Measurements from ENCODE around the gene FAM118A. TPM values are rescaled to one million over a fixed set of nuclear protein-coding genes. Genes with fewer than 3 reads are reported as not detected.

The FAM118A gene
- total and polyA plus RNA-seq, 8 donors: 7.1 to 127 (median 10.2) TPM

GRCh38 chr22:45376009-45376408 is 66.3 kb downstream of the FAM118A start:
- Histone ChIP-seq H3K27ac (no peak overlapping the region), H3K36me3 (no peaks in the 10 kb centered on the region), H3K9me3 (no peaks in the 10 kb centered on the region), H3K27me3 (no peaks in the 10 kb centered on the region), H3K4me3 (no peak overlapping the region), H3K4me1 (no peaks in the 10 kb centered on the region)
- 76 to 85% methylated on average over 3 of the region's 3 CpGs for WGBS, 2 donors
- no peak for DNase-seq
- FAIRE-seq: no peak
- intact Hi-C loops (cut with DNase I): no loop called here
- TF ChIP-seq, protein P1, sequence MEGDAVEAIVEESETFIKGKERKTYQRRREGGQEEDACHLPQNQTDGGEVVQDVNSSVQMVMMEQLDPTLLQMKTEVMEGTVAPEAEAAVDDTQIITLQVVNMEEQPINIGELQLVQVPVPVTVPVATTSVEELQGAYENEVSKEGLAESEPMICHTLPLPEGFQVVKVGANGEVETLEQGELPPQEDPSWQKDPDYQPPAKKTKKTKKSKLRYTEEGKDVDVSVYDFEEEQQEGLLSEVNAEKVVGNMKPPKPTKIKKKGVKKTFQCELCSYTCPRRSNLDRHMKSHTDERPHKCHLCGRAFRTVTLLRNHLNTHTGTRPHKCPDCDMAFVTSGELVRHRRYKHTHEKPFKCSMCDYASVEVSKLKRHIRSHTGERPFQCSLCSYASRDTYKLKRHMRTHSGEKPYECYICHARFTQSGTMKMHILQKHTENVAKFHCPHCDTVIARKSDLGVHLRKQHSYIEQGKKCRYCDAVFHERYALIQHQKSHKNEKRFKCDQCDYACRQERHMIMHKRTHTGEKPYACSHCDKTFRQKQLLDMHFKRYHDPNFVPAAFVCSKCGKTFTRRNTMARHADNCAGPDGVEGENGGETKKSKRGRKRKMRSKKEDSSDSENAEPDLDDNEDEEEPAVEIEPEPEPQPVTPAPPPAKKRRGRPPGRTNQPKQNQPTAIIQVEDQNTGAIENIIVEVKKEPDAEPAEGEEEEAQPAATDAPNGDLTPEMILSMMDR (IDR thresholded peaks at IDR 0.05): no peak
- ATAC-seq: no peak

DNA sequence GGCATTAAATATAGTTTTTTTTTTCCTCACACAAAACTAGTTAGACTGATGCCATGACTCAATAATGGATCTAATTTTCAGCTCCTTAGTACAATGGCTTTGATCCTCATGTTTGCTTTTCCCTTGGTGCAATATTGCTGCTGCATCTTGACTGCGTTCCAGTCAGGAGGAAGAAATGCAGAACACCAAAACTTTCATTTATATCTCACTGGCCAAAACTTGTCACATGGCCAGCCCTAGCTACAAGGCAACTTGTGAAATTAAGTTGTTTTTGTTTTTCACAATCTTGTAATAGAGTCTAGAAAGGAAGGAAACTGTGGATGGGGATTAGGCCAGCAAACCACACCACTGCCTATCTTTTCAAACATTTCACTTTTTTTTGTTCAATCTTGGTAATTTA is 67.0 kb downstream of the FAM118A start:
- intact Hi-C loops (cut with DNase I): no loop called here
- Histone ChIP-seq H3K27ac (no peak overlapping the region), H3K27me3 (no peaks in the 10 kb centered on the region), H3K4me3 (no peak overlapping the region), H3K36me3 (no peaks in the 10 kb centered on the region), H3K4me1 (no peaks in the 10 kb centered on the region), H3K9me3 (no peaks in the 10 kb centered on the region)
- no peak for FAIRE-seq
- ATAC-seq: peak in 2 of 4 donors; percentile 13 to 41
- WGBS, 2 donors: 76 to 81% methylated on average over 1 of the region's 1 CpG
- TF ChIP-seq, protein P1 (IDR thresholded peaks at IDR 0.05): no peak
- no peak for DNase-seq

GRCh38 chr22:45381348-45381747 is 71.6 kb downstream of the FAM118A start:
- H3K4me3 ChIP-seq: no peak overlapping the region
- no peaks in the 10 kb centered on the region for H3K9me3 ChIP-seq
- no peaks in the 10 kb centered on the region for H3K4me1 ChIP-seq
- no peak for DNase-seq
- 78 to 84% methylated on average over 2 of the region's 2 CpGs for WGBS, 2 donors
- TF ChIP-seq, protein P1 (IDR thresholded peaks at IDR 0.05): no peak
- H3K27me3 ChIP-seq: no peaks in the 10 kb centered on the region
- no peak for FAIRE-seq
- intact Hi-C loops (cut with DNase I): no loop called here
- no peak for ATAC-seq
- no peak overlapping the region for H3K27ac ChIP-seq
- H3K36me3 ChIP-seq: no peaks in the 10 kb centered on the region

DNA sequence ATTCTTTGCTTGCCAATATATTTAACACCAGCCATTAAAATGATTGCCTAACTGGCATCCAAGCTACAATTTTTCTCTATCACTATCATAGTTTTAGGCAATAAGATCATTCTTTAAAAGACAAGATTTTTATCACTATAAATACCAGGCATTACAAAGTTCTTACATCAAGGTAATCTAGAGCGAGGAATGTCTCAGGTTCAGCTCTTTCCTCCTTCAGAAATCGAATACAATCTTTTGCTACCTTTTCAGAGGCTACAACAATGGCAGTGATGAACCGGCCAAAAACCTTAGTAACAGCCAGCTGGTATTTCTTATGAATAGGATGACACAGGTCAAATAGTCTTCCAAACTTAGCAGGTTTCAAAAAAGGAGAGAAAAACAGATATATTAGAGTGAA is 79.8 kb downstream of the FAM118A start:
- ATAC-seq (no peak), FAIRE-seq (no peak), DNase-seq (no peak)
- no peaks in the 10 kb centered on the region for H3K4me1 ChIP-seq
- intact Hi-C loops (cut with DNase I): no loop called here
- H3K36me3 ChIP-seq: no peaks in the 10 kb centered on the region
- TF ChIP-seq, protein P1 (IDR thresholded peaks at IDR 0.05): no peak
- H3K27ac ChIP-seq: no peak overlapping the region
- no peaks in the 10 kb centered on the region for H3K9me3 ChIP-seq
- no peaks in the 10 kb centered on the region for H3K27me3 ChIP-seq
- H3K4me3 ChIP-seq: no peak overlapping the region
- WGBS, 2 donors: 74 to 82% methylated on average over 3 of the region's 3 CpGs

Other genes with a start within 250 kb of the FAM118A start
- 10 to 100 TPM; 27.0 to 35.2 (median 28.2) TPM for gene NUP50, start 146.0 kb upstream of the FAM118A start, total RNA-seq
- 10 to 100 TPM; 11.8 to 15.9 TPM for gene NUP50, start 146.0 kb upstream of the FAM118A start, polyA plus RNA-seq
- 10 to 100 TPM; 14.6 to 36.8 (median 24.1) TPM for gene KIAA0930, start 69.0 kb upstream of the FAM118A start, total RNA-seq
- 10 to 100 TPM; 18.1 TPM for gene KIAA0930, start 69.0 kb upstream of the FAM118A start, polyA plus RNA-seq
- not detected for gene UPK3A, start 25.0 kb upstream of the FAM118A start, total RNA-seq
- gene UPK3A, start 25.0 kb upstream of the FAM118A start, polyA plus RNA-seq: under 1 TPM in 1 of 2 donors, not detected in 1; 0.21 TPM
- gene SMC1B, start 103.7 kb downstream of the FAM118A start, total RNA-seq: under 1 TPM in 1 of 6 donors, not detected in 5; 0.06 TPM
- gene SMC1B, start 103.7 kb downstream of the FAM118A start, polyA plus RNA-seq: not detected
- 1 to 10 TPM in 1 of 6 donors, under 1 TPM in 4, not detected in 1; 0.12 to 1.7 (median 0.29) TPM for gene RIBC2, start 103.8 kb downstream of the FAM118A start, total RNA-seq
- under 1 TPM in 1 of 2 donors, not detected in 1; 0.54 TPM for gene RIBC2, start 103.8 kb downstream of the FAM118A start, polyA plus RNA-seq
- gene FBLN1, start 192.9 kb downstream of the FAM118A start, total RNA-seq: 100 to 1,000 TPM in 1 of 6 donors, 10 to 100 TPM in 5; 12.0 to 114 (median 44.5) TPM
- gene FBLN1, start 192.9 kb downstream of the FAM118A start, polyA plus RNA-seq: 10 to 100 TPM; 12.0 to 14.8 TPM